Measurements from ENCODE around the gene ACBD5. TPM values are rescaled to one million over a fixed set of nuclear protein-coding genes. Genes with fewer than 3 reads are reported as not detected.

ACBD5 gene
- total RNA-seq, 2 experiments from 2014 or later = 23.7 to 25.2 TPM

GRCh38 chr10:27230022-27230421, 10.6 kb downstream of the ACBD5 start:
- no peaks in the 10 kb centered on the region for H3K27me3 Mint-ChIP-seq
- H3K36me3 Mint-ChIP-seq (ENCODE audit: low read depth) = peaks cover 24% of the 10 kb centered on the region
- DNase-seq = no peak
- ChIA-PET CTCF (interaction anchor here (1.0 kb wide), 1 partner anchor 9 kb away, joined by 3 read pairs; no protein-coding TSS in a partner anchor), POLR2A (interaction anchor here (1.2 kb wide), 1 partner anchor 10 kb away, joined by 5 read pairs; no protein-coding TSS in a partner anchor)
- no peaks in the 10 kb centered on the region for H3K9me3 Mint-ChIP-seq
- no peak overlapping the region for H3K27ac Mint-ChIP-seq
- H3K4me3 Mint-ChIP-seq = no peak overlapping the region
- H3K4me1 Mint-ChIP-seq = peaks cover 17% of the 10 kb centered on the region

- Mint-ChIP-seq H3K27me3 (no peaks in the 10 kb centered on the region), H3K27ac (peak overlapping the region; percentile 77), H3K9me3 (no peaks in the 10 kb centered on the region), H3K4me1 (peaks cover 24% of the 10 kb centered on the region), H3K4me3 (no peak overlapping the region), H3K36me3 (ENCODE audit: low read depth) (peaks cover 25% of the 10 kb centered on the region)
- ChIA-PET POLR2A (interaction anchor here (1.0 to 1.2 kb wide), 2 partner anchors 14 to 16 kb away, joined by 3 to 4 read pairs; no protein-coding TSS in a partner anchor), CTCF (interaction anchor here (1.2 to 2.1 kb wide), 3 partner anchors 10 to 499 kb away, joined by 3 to 9 read pairs (median 6); no protein-coding TSS in a partner anchor)
- DNase-seq = peak; percentile 24
Measured at GRCh38 chr10:27225642-27226257, 14.8 kb downstream of the ACBD5 start.

GRCh38 chr10:27225011-27225590, 15.5 kb downstream of the ACBD5 start:
- POLR2A ChIA-PET = interaction anchor here (1.0 to 1.2 kb wide), 2 partner anchors 15 to 17 kb away, joined by 3 to 4 read pairs; no protein-coding TSS in a partner anchor
- CTCF ChIA-PET = interaction anchor here (1.2 to 3.2 kb wide), 7 partner anchors 10 to 56 kb away, joined by 3 to 24 read pairs (median 6); partner anchors contain the start of gene ACBD5
- Mint-ChIP-seq H3K27ac (peak overlapping the region; percentile 62), H3K4me3 (no peak overlapping the region), H3K4me1 (peaks cover 24% of the 10 kb centered on the region), H3K9me3 (no peaks in the 10 kb centered on the region), H3K27me3 (no peaks in the 10 kb centered on the region), H3K36me3 (ENCODE audit: low read depth) (peaks cover 23% of the 10 kb centered on the region)
- no peak for DNase-seq

GRCh38 chr10:27223964-27224363, 16.6 kb downstream of the ACBD5 start:
- Mint-ChIP-seq H3K36me3 (ENCODE audit: low read depth) (peaks cover 29% of the 10 kb centered on the region), H3K4me1 (peaks cover 24% of the 10 kb centered on the region), H3K27me3 (no peaks in the 10 kb centered on the region), H3K27ac (peak overlapping the region; percentile 47), H3K4me3 (no peak overlapping the region), H3K9me3 (no peaks in the 10 kb centered on the region)
- peak; percentile 42 for DNase-seq
- ChIA-PET CTCF (interaction anchor here (0.7 to 3.2 kb wide), 32 partner anchors 11 to 1464 kb away, joined by 3 to 24 read pairs (median 5); partner anchors contain the start of genes ACBD5 and YME1L1), POLR2A (interaction anchor here (0.6 to 1.2 kb wide), 6 partner anchors 13 to 136 kb away, joined by 3 to 5 read pairs (median 4); no protein-coding TSS in a partner anchor)

GRCh38 chr10:27207350-27207749, 33.2 kb downstream of the ACBD5 start:
- no peak for DNase-seq
- no peak overlapping the region for H3K4me3 Mint-ChIP-seq
- peaks cover 46% of the 10 kb centered on the region for H3K36me3 Mint-ChIP-seq (ENCODE audit: low read depth)
- H3K27me3 Mint-ChIP-seq = no peaks in the 10 kb centered on the region
- CTCF ChIA-PET = interaction anchor here (2.6 kb wide), 1 partner anchor 16 kb away, joined by 12 read pairs; no protein-coding TSS in a partner anchor
- POLR2A ChIA-PET = interaction anchor here (1.6 kb wide), 1 partner anchor 27 kb away, joined by 3 read pairs; no protein-coding TSS in a partner anchor
- H3K9me3 Mint-ChIP-seq = no peaks in the 10 kb centered on the region
- H3K27ac Mint-ChIP-seq = no peak overlapping the region
- no peaks in the 10 kb centered on the region for H3K4me1 Mint-ChIP-seq

GRCh38 chr10:27203806-27204205, 36.8 kb downstream of the ACBD5 start:
- no peak overlapping the region for H3K4me3 Mint-ChIP-seq
- H3K4me1 Mint-ChIP-seq = no peaks in the 10 kb centered on the region
- no peak for DNase-seq
- H3K9me3 Mint-ChIP-seq = no peaks in the 10 kb centered on the region
- H3K27ac Mint-ChIP-seq = no peak overlapping the region
- POLR2A ChIA-PET = no interaction called here
- CTCF ChIA-PET = no interaction called here
- H3K27me3 Mint-ChIP-seq = no peaks in the 10 kb centered on the region
- peaks cover 30% of the 10 kb centered on the region for H3K36me3 Mint-ChIP-seq (ENCODE audit: low read depth)

GRCh38 chr10:27197980-27198620, 42.5 kb downstream of the ACBD5 start:
- Mint-ChIP-seq H3K27me3 (no peaks in the 10 kb centered on the region), H3K4me3 (no peak overlapping the region), H3K9me3 (no peaks in the 10 kb centered on the region), H3K4me1 (no peaks in the 10 kb centered on the region), H3K36me3 (ENCODE audit: low read depth) (peaks cover 18% of the 10 kb centered on the region), H3K27ac (no peak overlapping the region)
- ChIA-PET CTCF (interaction anchor here (0.6 to 0.8 kb wide), 2 partner anchors 25 to 128 kb away, joined by 3 to 4 read pairs; no protein-coding TSS in a partner anchor), POLR2A (interaction anchor here (1.2 kb wide), 1 partner anchor 42 kb away, joined by 3 read pairs; no protein-coding TSS in a partner anchor)
- DNase-seq = no peak

GRCh38 chr10:27192284-27192683, 48.3 kb downstream of the ACBD5 start:
- CTCF ChIA-PET = no interaction called here
- DNase-seq = no peak
- H3K36me3 Mint-ChIP-seq (ENCODE audit: low read depth) = peaks cover 16% of the 10 kb centered on the region

GRCh38 chr10:27190508-27190907, 50.1 kb downstream of the ACBD5 start:
- no peak overlapping the region for H3K27ac Mint-ChIP-seq
- POLR2A ChIA-PET = no interaction called here
- no peak for DNase-seq
- no peak overlapping the region for H3K4me3 Mint-ChIP-seq
- no peaks in the 10 kb centered on the region for H3K4me1 Mint-ChIP-seq
- CTCF ChIA-PET = no interaction called here
- H3K27me3 Mint-ChIP-seq = no peaks in the 10 kb centered on the region
- H3K9me3 Mint-ChIP-seq = no peaks in the 10 kb centered on the region
- peaks cover 26% of the 10 kb centered on the region for H3K36me3 Mint-ChIP-seq (ENCODE audit: low read depth)

More at GRCh38 chr10:27192284-27192683, 48.3 kb downstream of the ACBD5 start:
- Mint-ChIP-seq H3K27ac (no peak overlapping the region), H3K4me1 (no peaks in the 10 kb centered on the region), H3K27me3 (no peaks in the 10 kb centered on the region), H3K4me3 (no peak overlapping the region), H3K9me3 (no peaks in the 10 kb centered on the region)
- POLR2A ChIA-PET = no interaction called here

- DNase-seq = no peak
- Mint-ChIP-seq H3K9me3 (no peaks in the 10 kb centered on the region), H3K4me1 (no peaks in the 10 kb centered on the region), H3K36me3 (ENCODE audit: low read depth) (peaks cover 38% of the 10 kb centered on the region), H3K27ac (no peak overlapping the region), H3K4me3 (no peak overlapping the region), H3K27me3 (no peaks in the 10 kb centered on the region)
- CTCF ChIA-PET = no interaction called here
- POLR2A ChIA-PET = interaction anchor here (1.8 kb wide), 1 partner anchor 11 kb away, joined by 6 read pairs; no protein-coding TSS in a partner anchor
Measured at GRCh38 chr10:27188897-27189296, 51.7 kb downstream of the ACBD5 start.

- no peaks in the 10 kb centered on the region for H3K27me3 Mint-ChIP-seq
- peaks cover 40% of the 10 kb centered on the region for H3K36me3 Mint-ChIP-seq (ENCODE audit: low read depth)
- H3K4me1 Mint-ChIP-seq = no peaks in the 10 kb centered on the region
- CTCF ChIA-PET = no interaction called here
- POLR2A ChIA-PET = interaction anchor here (1.8 kb wide), 1 partner anchor 10 kb away, joined by 6 read pairs; no protein-coding TSS in a partner anchor
- H3K9me3 Mint-ChIP-seq = no peaks in the 10 kb centered on the region
- DNase-seq = no peak
- H3K4me3 Mint-ChIP-seq = no peak overlapping the region
- H3K27ac Mint-ChIP-seq = no peak overlapping the region
Measured at GRCh38 chr10:27188259-27188658, 52.3 kb downstream of the ACBD5 start.

- H3K27me3 Mint-ChIP-seq = no peaks in the 10 kb centered on the region
- peaks cover 58% of the 10 kb centered on the region for H3K36me3 Mint-ChIP-seq (ENCODE audit: low read depth)
- H3K4me3 Mint-ChIP-seq = no peak overlapping the region
- CTCF ChIA-PET = interaction anchor here (0.6 to 1.3 kb wide), 2 partner anchors 54 to 109 kb away, joined by 3 to 4 read pairs; no protein-coding TSS in a partner anchor
- POLR2A ChIA-PET = interaction anchor here (0.8 to 1.9 kb wide), 4 partner anchors 8 to 67 kb away, joined by 3 to 6 read pairs (median 4); partner anchors contain the start of gene YME1L1
- no peaks in the 10 kb centered on the region for H3K9me3 Mint-ChIP-seq
- H3K4me1 Mint-ChIP-seq = peaks cover 9% of the 10 kb centered on the region
- DNase-seq = no peak
- no peak overlapping the region for H3K27ac Mint-ChIP-seq
Measured at GRCh38 chr10:27169849-27170248, 70.7 kb downstream of the ACBD5 start.

Measured in activated CD4-positive, alpha-beta memory T cell treated with anti-CD3 and anti-CD28 coated beads, Interleukin-2, amount 10 ng/mL, durations not matched to agents 7 days and 5 days (primary cell).